ENCODE results near the gene GSTA4.

GRCh38 chr6:52994839-52995088, 320 bp downstream of the GSTA4 start:
- no peak for TF ChIP-seq YY1 (IDR thresholded peaks at IDR 0.05; ENCODE audit: insufficient read depth, insufficient read length)
- no peak for TF ChIP-seq SUZ12 (IDR thresholded peaks at IDR 0.05; ENCODE audit: extremely low read depth, insufficient read depth, insufficient read length)
- TF ChIP-seq ZNF274 (IDR thresholded peaks at IDR 0.05; ENCODE audit: low read depth, low read length), result no peak

Measured in NT2/D1 (cell line).